ENCODE measurements around the gene ASPM.
"Not testable (repeated sequence)": the region's sequence is repeated elsewhere in the genome, so short reads cannot be mapped to it uniquely, and the experiment has no call there.

Gene ASPM

GRCh38 chr1:197063212-197063611, 83.3 kb downstream of the ASPM start:
- POLR2A ChIA-PET (ENCODE audit: low non-redundant PET), result no interaction called here
- no peak overlapping the region for H3K27ac ChIP-seq
- no peak for TF ChIP-seq CTCF (conservative IDR thresholded peaks at IDR 0.05; ENCODE audit: low read depth)
- no peak for DNase-seq (ENCODE audit: low spot score)
- CTCF ChIA-PET, result no interaction called here

- ChIA-PET CTCF (interaction anchor here (0.7 kb wide), 1 partner anchor 67 kb away, joined by 3 read pairs; no protein-coding TSS in a partner anchor), POLR2A (ENCODE audit: low non-redundant PET) (no interaction called here)
- no peak for DNase-seq (ENCODE audit: low spot score)
- H3K27ac ChIP-seq, result no peak overlapping the region
- no peak for TF ChIP-seq CTCF (conservative IDR thresholded peaks at IDR 0.05; ENCODE audit: low read depth)
These were observed 83.8 kb downstream of the ASPM start for GRCh38 chr1:197062692-197063091.

- ChIA-PET POLR2A (ENCODE audit: low non-redundant PET) (no interaction called here), CTCF (no interaction called here)
- no peak for DNase-seq (ENCODE audit: low spot score)
- TF ChIP-seq CTCF (conservative IDR thresholded peaks at IDR 0.05; ENCODE audit: low read depth), result no peak
- H3K27ac ChIP-seq, result no peak overlapping the region
These were observed 97.4 kb downstream of the ASPM start for GRCh38 chr1:197049100-197049499.

GRCh38 chr1:197042676-197043341, 103.7 kb downstream of the ASPM start:
- ChIA-PET CTCF (no interaction called here), POLR2A (ENCODE audit: low non-redundant PET) (interaction anchor here (0.5 kb wide), 1 partner anchor 1960 kb away, joined by 3 read pairs; no protein-coding TSS in a partner anchor)
- DNase-seq (ENCODE audit: low spot score), result no peak
- TF ChIP-seq CTCF (conservative IDR thresholded peaks at IDR 0.05; ENCODE audit: low read depth), result no peak
- H3K27ac ChIP-seq, result no peak overlapping the region

GRCh38 chr1:197041486-197042353, 104.7 kb downstream of the ASPM start:
- no peak overlapping the region for H3K27ac ChIP-seq
- ChIA-PET POLR2A (ENCODE audit: low non-redundant PET) (no interaction called here), CTCF (no interaction called here)
- no peak for TF ChIP-seq CTCF (conservative IDR thresholded peaks at IDR 0.05; ENCODE audit: low read depth)
- DNase-seq (ENCODE audit: low spot score), result no peak

GRCh38 chr1:197036861-197037260, 109.6 kb downstream of the ASPM start:
- no peak for DNase-seq (ENCODE audit: low spot score)
- H3K27ac ChIP-seq, result no peak overlapping the region
- no peak for TF ChIP-seq CTCF (conservative IDR thresholded peaks at IDR 0.05; ENCODE audit: low read depth)
- CTCF ChIA-PET, result interaction anchor here (1.1 kb wide), 1 partner anchor 32 kb away, joined by 5 read pairs; no protein-coding TSS in a partner anchor
- POLR2A ChIA-PET (ENCODE audit: low non-redundant PET), result no interaction called here

GRCh38 chr1:197034631-197035339, 111.7 kb downstream of the ASPM start:
- CTCF ChIA-PET, result interaction anchor here (0.6 to 0.7 kb wide), 3 partner anchors 326 to 1311 kb away, joined by 3 read pairs; no protein-coding TSS in a partner anchor
- POLR2A ChIA-PET (ENCODE audit: low non-redundant PET); DNase-seq (ENCODE audit: low spot score); H3K27ac ChIP-seq: not testable (repeated sequence)

All from RWPE1 (cell line).